Neuronal stem cell (in vitro differentiated cells): ENCODE data around the gene AP3B1.

Source experiments
- DNase-seq: peaks from one replicate; pipeline ENCODE4 v3.0.0-alpha.2; 2013; ENCODE audit warnings: low spot score
- H2AFZ ChIP-seq: one replicate; pipeline ENCODE4 v1.6.1; 2013; ENCODE audit warnings: mild to moderate bottlenecking, low read length, inconsistent platforms
- H2AK5ac ChIP-seq: 2 replicates; pipeline ENCODE4 v1.6.1; 2013; ENCODE audit warnings: low read depth, mild to moderate bottlenecking, inconsistent platforms, low read length, moderate library complexity, mixed read lengths
- H2BK120ac ChIP-seq: 2 replicates; pipeline ENCODE4 v1.6.1; 2013; ENCODE audit warnings: low read depth, mild to moderate bottlenecking, inconsistent platforms, low read length, moderate library complexity, mixed read lengths
- H2BK12ac ChIP-seq: one replicate; pipeline ENCODE4 v1.6.1; 2013; ENCODE audit warnings: low read length, inconsistent platforms
- H2BK15ac ChIP-seq: 2 replicates; pipeline ENCODE4 v1.6.1; 2013; ENCODE audit warnings: mild to moderate bottlenecking, low read length, inconsistent platforms, mixed read lengths
- H2BK5ac ChIP-seq: one replicate; pipeline ENCODE4 v1.6.1; 2013; ENCODE audit warnings: inconsistent platforms, mild to moderate bottlenecking, low read length, moderate library complexity
- H3K14ac ChIP-seq: one replicate; pipeline ENCODE4 v1.6.1; 2013; ENCODE audit warnings: low read length, inconsistent platforms
- H3K18ac ChIP-seq: 2 replicates; pipeline ENCODE4 v1.6.1; 2013; ENCODE audit warnings: low read length, inconsistent platforms
- H3K23ac ChIP-seq: 2 replicates; pipeline ENCODE4 v1.6.1; 2013; ENCODE audit warnings: low read depth, mild to moderate bottlenecking, mixed read lengths, low read length, inconsistent platforms; ENCODE audit not compliant: poor library complexity
- H3K27ac ChIP-seq: replicated peaks from 3 replicates; pipeline ENCODE4 v1.5.1; 2013; ENCODE audit warnings: low read length, inconsistent platforms
- H3K27me3 ChIP-seq, 3 experiments: 2 replicates each; pipeline ENCODE4 v1.6.1; 2013; ENCODE audit warnings: low read length in 3 of 3, mild to moderate bottlenecking in 2 of 3, inconsistent platforms in 1 of 3, low read depth in 1 of 3, mixed read lengths in 1 of 3, moderate library complexity in 1 of 3; ENCODE audit not compliant: control insufficient read depth in 3 of 3, insufficient read depth in 3 of 3
- H3K36me3 ChIP-seq, 2 donors: replicated peaks in 1 of 2; 2 replicates each; pipeline ENCODE4 v1.6.1; 2013; ENCODE audit warnings: low read length in 2 of 2; ENCODE audit not compliant: control insufficient read depth in 2 of 2, insufficient read depth in 2 of 2
- H3K4ac ChIP-seq: 2 replicates; pipeline ENCODE4 v1.6.1; 2013; ENCODE audit warnings: inconsistent platforms, mild to moderate bottlenecking, low read length, moderate library complexity
- H3K4me1 ChIP-seq, 2 donors: 1 replicate in 1 of 2; 2 replicates in 1 of 2; pipeline ENCODE4 v1.6.1; 2013; ENCODE audit warnings: low read length in 2 of 2, low read depth in 1 of 2; ENCODE audit not compliant: control insufficient read depth in 2 of 2, insufficient read depth in 1 of 2
- H3K4me2 ChIP-seq: one replicate; pipeline ENCODE4 v1.6.1; 2013; ENCODE audit warnings: mild to moderate bottlenecking, low read length, inconsistent platforms; ENCODE audit not compliant: insufficient read depth, poor library complexity, severe bottlenecking
- H3K4me3 ChIP-seq, 2 donors: 2 replicates each; pipeline ENCODE4 v1.5.1; 2013; ENCODE audit warnings: low read length in 2 of 2, mild to moderate bottlenecking in 2 of 2, inconsistent platforms in 1 of 2, moderate library complexity in 1 of 2
- H3K79me1 ChIP-seq: one replicate; pipeline ENCODE4 v1.6.1; 2013; ENCODE audit warnings: low read depth, mild to moderate bottlenecking, inconsistent platforms, low read length, moderate library complexity
- H3K9ac ChIP-seq: one replicate; pipeline ENCODE4 v1.6.1; 2013; ENCODE audit warnings: mild to moderate bottlenecking, low read depth, low read length, inconsistent platforms; ENCODE audit not compliant: poor library complexity
- H3K9me3 ChIP-seq, 2 donors: replicated peaks in 1 of 2; 2 replicates each; pipeline versions ENCODE3 to v1.6.1; 2013; ENCODE audit warnings: low read length in 2 of 2, mild to moderate bottlenecking in 2 of 2, inconsistent platforms in 1 of 2, low read depth in 1 of 2, mixed read lengths in 1 of 2, moderate library complexity in 1 of 2; ENCODE audit not compliant: control insufficient read depth in 2 of 2, insufficient read depth in 1 of 2
- H4K8ac ChIP-seq: one replicate; pipeline ENCODE4 v1.6.1; 2013; ENCODE audit warnings: low read depth, mild to moderate bottlenecking, inconsistent platforms, low read length, moderate library complexity
- H4K91ac ChIP-seq: one replicate; pipeline ENCODE4 v1.6.1; 2013; ENCODE audit warnings: low read length, low read depth, mild to moderate bottlenecking, inconsistent platforms; ENCODE audit not compliant: poor library complexity
- WGBS, 2 donors: extraction: QIAGEN DNeasy Blood & Tissue Kit; methylation state at CpG; one replicate each; pipeline ENCODE4 v1.1.7; 2013; ENCODE audit warnings: missing lambda C conversion rate in 2 of 2, mixed read lengths in 1 of 2; ENCODE audit not compliant: insufficient read length in 2 of 2, insufficient replicate concordance in 1 of 2; ENCODE audit errors: extremely low coverage in 2 of 2; 5-methylcytosine and 5-hydroxymethylcytosine counted together

Gene AP3B1

DNA sequence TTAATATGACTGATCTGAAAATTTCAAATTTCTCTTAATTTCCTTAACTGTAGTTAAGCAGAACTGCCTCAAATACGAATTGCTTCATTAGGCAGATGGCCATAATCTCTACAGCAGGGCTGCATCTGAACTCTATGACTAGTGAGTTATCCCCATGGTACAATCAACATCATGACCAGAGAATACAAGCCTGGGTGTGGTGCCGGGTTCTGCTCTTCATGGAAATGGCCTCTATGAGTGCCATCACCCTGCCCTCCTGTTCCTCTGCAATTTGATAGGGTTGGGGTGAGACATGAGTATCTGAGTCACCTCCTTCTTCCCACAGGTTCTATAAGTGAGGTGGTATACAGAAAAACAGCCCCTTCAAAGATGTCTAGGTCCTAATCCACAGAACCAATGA is 235.9 kb downstream of the AP3B1 start:
- H3K23ac ChIP-seq, result no peak overlapping the region
- no peak overlapping the region for H4K91ac ChIP-seq
- H2BK5ac ChIP-seq, result no peak overlapping the region
- WGBS, 2 donors, result no CpG with 5 or more reads among the region's 2 CpGs
- DNase-seq, result no peak
- H3K79me1 ChIP-seq, result no peaks in the 10 kb centered on the region
- H3K9me3 ChIP-seq, result no peaks in the 10 kb centered on the region
- no peak overlapping the region for H2AK5ac ChIP-seq
- H2AFZ ChIP-seq, result no peak overlapping the region
- H3K14ac ChIP-seq, result no peak overlapping the region
- H3K4ac ChIP-seq, result no peak overlapping the region
- H3K9ac ChIP-seq, result no peak overlapping the region
- H3K4me2 ChIP-seq, result no peak overlapping the region
- H3K27ac ChIP-seq, result no peak overlapping the region
- H4K8ac ChIP-seq, result no peak overlapping the region
- H2BK12ac ChIP-seq, result no peak overlapping the region
- no peak overlapping the region for H3K4me3 ChIP-seq
- peaks cover 0 to 11% of the 10 kb centered on the region in 2 donors for H3K36me3 ChIP-seq
- H3K4me1 ChIP-seq, result no peaks in the 10 kb centered on the region
- H2BK15ac ChIP-seq, result no peak overlapping the region
- H2BK120ac ChIP-seq, result no peak overlapping the region
- H3K18ac ChIP-seq, result no peak overlapping the region
- H3K27me3 ChIP-seq, result no peaks in the 10 kb centered on the region

DNA sequence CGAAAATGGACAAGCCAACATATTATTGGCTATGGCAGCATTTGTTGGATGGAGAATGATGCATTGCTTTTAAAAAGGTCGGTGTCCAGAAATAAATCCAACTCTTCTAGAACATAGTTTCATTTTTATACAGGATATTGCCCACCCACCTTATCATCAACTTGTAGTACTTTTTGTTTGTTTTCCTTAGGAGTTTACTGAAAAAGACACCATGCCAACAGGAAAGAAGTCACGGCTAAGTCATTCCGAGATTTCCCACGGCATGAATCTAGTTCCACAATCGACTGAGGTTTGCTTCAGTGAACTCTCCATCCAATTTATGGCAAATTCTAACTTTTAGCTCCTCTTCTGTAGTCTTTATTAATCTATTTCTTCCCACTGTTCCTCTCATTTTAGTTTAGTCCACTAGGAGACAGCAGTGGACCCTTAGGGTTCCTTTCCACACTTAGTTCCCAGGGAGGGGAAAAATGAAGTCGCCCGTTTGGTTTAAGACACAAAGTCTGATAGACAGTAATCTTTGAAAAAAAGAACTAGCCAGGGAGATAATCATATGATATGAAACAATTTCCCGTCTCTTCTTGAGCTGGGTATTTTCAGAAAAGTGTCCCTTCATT is 237.5 kb downstream of the AP3B1 start:
- Histone ChIP-seq H3K18ac (no peak overlapping the region), H3K4me3 (no peak overlapping the region), H3K27ac (no peak overlapping the region), H3K4ac (no peak overlapping the region), H2BK12ac (no peak overlapping the region), H3K9me3 (no peaks in the 10 kb centered on the region), H3K4me1 (no peaks in the 10 kb centered on the region), H3K9ac (no peak overlapping the region), H3K27me3 (no peaks in the 10 kb centered on the region), H3K14ac (no peak overlapping the region), H3K23ac (no peak overlapping the region), H2AK5ac (no peak overlapping the region), H3K4me2 (no peak overlapping the region), H3K79me1 (no peaks in the 10 kb centered on the region), H2BK120ac (no peak overlapping the region), H4K8ac (no peak overlapping the region), H3K36me3 (peaks cover 0 to 7% of the 10 kb centered on the region in 2 donors), H2BK5ac (no peak overlapping the region), H2BK15ac (no peak overlapping the region), H2AFZ (no peak overlapping the region), H4K91ac (no peak overlapping the region)
- WGBS, 2 donors, result no CpG with 5 or more reads among the region's 9 CpGs
- DNase-seq, result no peak

DNA sequence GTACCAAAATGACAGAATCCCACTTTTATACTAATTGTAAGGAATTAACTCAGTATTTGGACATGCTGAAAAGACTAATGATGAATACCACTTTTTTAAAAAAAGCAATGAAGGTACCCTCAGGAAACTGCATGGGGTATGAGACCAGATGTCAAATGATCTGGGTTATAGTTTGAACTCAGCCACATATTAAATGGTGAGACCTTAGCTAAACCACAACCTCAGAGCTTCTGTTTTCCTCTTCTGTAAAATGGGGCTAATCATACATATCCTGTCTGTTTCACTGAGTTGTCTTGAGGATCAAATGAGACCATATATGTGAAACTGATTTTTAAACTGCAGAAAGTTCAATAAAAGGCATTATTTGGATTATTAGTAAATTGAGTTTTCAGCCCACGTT is 238.4 kb downstream of the AP3B1 start:
- Histone ChIP-seq H2BK5ac (no peak overlapping the region), H2BK120ac (no peak overlapping the region), H4K91ac (no peak overlapping the region), H4K8ac (no peak overlapping the region), H3K18ac (no peak overlapping the region), H2AK5ac (no peak overlapping the region), H3K27me3 (no peaks in the 10 kb centered on the region), H3K4me3 (no peak overlapping the region), H2BK15ac (no peak overlapping the region), H3K9me3 (no peaks in the 10 kb centered on the region), H2AFZ (no peak overlapping the region), H3K14ac (no peak overlapping the region), H3K23ac (no peak overlapping the region), H3K4ac (no peak overlapping the region), H3K9ac (no peak overlapping the region), H3K4me2 (no peak overlapping the region), H3K27ac (no peak overlapping the region), H2BK12ac (no peak overlapping the region), H3K36me3 (peaks cover 0 to 7% of the 10 kb centered on the region in 2 donors), H3K79me1 (no peaks in the 10 kb centered on the region), H3K4me1 (no peaks in the 10 kb centered on the region)
- no CpG with 5 or more reads among the region's 1 CpG for WGBS, 2 donors
- no peak for DNase-seq

DNA sequence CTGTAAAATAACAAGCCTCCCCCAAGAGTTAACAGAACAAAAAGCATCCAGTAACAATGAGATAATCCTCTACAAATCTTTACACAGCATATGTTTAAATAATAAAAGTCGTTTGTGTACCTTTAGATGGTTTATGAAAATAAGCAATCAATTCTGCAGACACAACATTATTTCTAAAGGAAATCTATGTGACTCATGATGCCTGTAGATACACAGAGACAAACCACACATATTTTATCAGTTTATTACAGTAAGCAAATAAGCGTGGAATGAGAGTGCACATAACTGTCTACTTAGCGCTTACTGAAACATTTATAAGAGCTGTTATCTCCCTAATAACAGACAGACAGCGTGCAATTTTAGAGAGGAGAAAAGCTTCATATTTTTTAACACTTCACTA is 243.6 kb downstream of the AP3B1 start:
- Histone ChIP-seq H2BK12ac (no peak overlapping the region), H4K8ac (no peak overlapping the region), H3K4ac (no peak overlapping the region), H4K91ac (no peak overlapping the region), H2BK120ac (no peak overlapping the region), H3K18ac (no peak overlapping the region), H2AK5ac (no peak overlapping the region), H3K4me2 (no peak overlapping the region), H2AFZ (no peak overlapping the region), H3K36me3 (peaks cover 0 to 3% of the 10 kb centered on the region in 2 donors), H2BK5ac (no peak overlapping the region), H2BK15ac (no peak overlapping the region), H3K79me1 (no peaks in the 10 kb centered on the region), H3K4me1 (peaks cover 0 to 4% of the 10 kb centered on the region in 2 donors), H3K14ac (no peak overlapping the region), H3K4me3 (no peak overlapping the region), H3K9ac (no peak overlapping the region), H3K23ac (no peak overlapping the region), H3K9me3 (no peaks in the 10 kb centered on the region), H3K27ac (no peak overlapping the region), H3K27me3 (no peaks in the 10 kb centered on the region)
- no CpG with 5 or more reads among the region's 4 CpGs for WGBS, 2 donors
- no peak for DNase-seq
